Transverse colon (tissue), 4 donors: Measurements from ENCODE around the gene FADS6. TPM values are rescaled to one million over a fixed set of nuclear protein-coding genes. Genes with fewer than 3 reads are reported as not detected.

Experiments used
- DNase-seq: peaks from one replicate; pipeline ENCODE4 v3.0.0-alpha.2; 2019
- H3K27ac ChIP-seq, 4 donors: fragments of 200-600 bp; sonication (generic); 2 replicates each; pipeline ENCODE4 v1.5.1; 2016 to 2018; ENCODE audit warnings: inconsistent platforms in 4 of 4
- H3K27me3 ChIP-seq: fragments of 200-600 bp; sonication (generic); 2 replicates; pipeline ENCODE4 v1.5.1; 2017; ENCODE audit warnings: inconsistent platforms
- H3K36me3 ChIP-seq, 4 donors: fragments of 200-600 bp; sonication (generic); 2 replicates each; pipeline ENCODE4 v1.5.1; 2017 to 2019; ENCODE audit warnings: inconsistent platforms in 4 of 4
- H3K4me1 ChIP-seq, 4 donors: fragments of 200-600 bp; sonication (generic); 2 replicates each; pipeline ENCODE4 v1.5.1; 2017 to 2020; ENCODE audit warnings: inconsistent platforms in 4 of 4
- H3K4me3 ChIP-seq, 4 donors: fragments of 200-600 bp; sonication (generic); 1 replicate in 1 of 4; 2 replicates in 3 of 4; pipeline versions ENCODE4 v1.5.1 to v1.6.1; 2017 to 2019; ENCODE audit warnings: inconsistent platforms in 4 of 4
- H3K9me3 ChIP-seq, 2 donors: fragments of 200-600 bp; sonication (generic); 2 replicates each; pipeline ENCODE4 v1.5.1; 2017 to 2019; ENCODE audit warnings: inconsistent platforms in 2 of 2
- EP300 ChIP-seq: sonication (generic); formaldehyde crosslinking; IDR thresholded peaks from one replicate; pipeline ENCODE4 v1.6.1; 2017; ENCODE audit warnings: antibody characterized with exemption, low read depth
- POLR2A ChIP-seq: fragments of 450-650 bp; IDR thresholded peaks from one replicate; pipeline ENCODE4 v1.6.1; 2016; ENCODE audit warnings: antibody characterized with exemption, mild to moderate bottlenecking, moderate library complexity
- POLR2AphosphoS5 ChIP-seq, 3 donors: sonication (generic); formaldehyde crosslinking; IDR thresholded peaks; one replicate each; pipeline ENCODE4 v1.6.1; 2016; ENCODE audit warnings: antibody characterized with exemption in 3 of 3
- WGBS, 2 donors: methylation state at CpG; one replicate each; pipeline ENCODE4 v1.1.5; 2018; ENCODE audit warnings: low coverage in 1 of 2; 5-methylcytosine and 5-hydroxymethylcytosine counted together
- in situ Hi-C, 4 donors: fragments of 200-750 bp; cut with MboI; loops; one replicate each; pipeline versions ENCODE4 v1.15.0 to v1.15.1; 2017; ENCODE audit warnings: low sequenced_read_pairs in 3 of 4, low pct_ligation_motif_present in 1 of 4, low pct_unique_long_range_greater_than_20kb in 1 of 4
- intact Hi-C: fragments of 100-400 bp; cut with DNase I; formaldehyde crosslinking; loops from one replicate; pipeline ENCODE4 v1.15.1; 2023; ENCODE audit warnings: low total_unique reads
- total RNA-seq, 4 donors: library from RNA; depleted of rRNA; stranded (reverse); fragments of >200 nt; gene quantifications; one replicate each; pipeline ENCODE4 v1.1.0, GENCODE V29; 2016
- TF ChIP-seq, protein P1 (sequence below), 5 experiments: fragments of 200-600 bp in 3 of 5; fragments of 450-650 bp in 2 of 5; sonication (generic) in 3 of 5; IDR thresholded peaks; 1 replicate in 2 of 5; 2 replicates in 3 of 5; pipeline ENCODE4 v1.5.1; 2016 to 2017; ENCODE audit warnings: antibody characterized with exemption in 5 of 5, inconsistent platforms in 3 of 5, mild to moderate bottlenecking in 2 of 5, moderate library complexity in 1 of 5

The FADS6 gene
- total RNA-seq, 4 donors from 2014 or later, result 0.64 to 25.8 (median 3.7) TPM; not detected in 1

DNA sequence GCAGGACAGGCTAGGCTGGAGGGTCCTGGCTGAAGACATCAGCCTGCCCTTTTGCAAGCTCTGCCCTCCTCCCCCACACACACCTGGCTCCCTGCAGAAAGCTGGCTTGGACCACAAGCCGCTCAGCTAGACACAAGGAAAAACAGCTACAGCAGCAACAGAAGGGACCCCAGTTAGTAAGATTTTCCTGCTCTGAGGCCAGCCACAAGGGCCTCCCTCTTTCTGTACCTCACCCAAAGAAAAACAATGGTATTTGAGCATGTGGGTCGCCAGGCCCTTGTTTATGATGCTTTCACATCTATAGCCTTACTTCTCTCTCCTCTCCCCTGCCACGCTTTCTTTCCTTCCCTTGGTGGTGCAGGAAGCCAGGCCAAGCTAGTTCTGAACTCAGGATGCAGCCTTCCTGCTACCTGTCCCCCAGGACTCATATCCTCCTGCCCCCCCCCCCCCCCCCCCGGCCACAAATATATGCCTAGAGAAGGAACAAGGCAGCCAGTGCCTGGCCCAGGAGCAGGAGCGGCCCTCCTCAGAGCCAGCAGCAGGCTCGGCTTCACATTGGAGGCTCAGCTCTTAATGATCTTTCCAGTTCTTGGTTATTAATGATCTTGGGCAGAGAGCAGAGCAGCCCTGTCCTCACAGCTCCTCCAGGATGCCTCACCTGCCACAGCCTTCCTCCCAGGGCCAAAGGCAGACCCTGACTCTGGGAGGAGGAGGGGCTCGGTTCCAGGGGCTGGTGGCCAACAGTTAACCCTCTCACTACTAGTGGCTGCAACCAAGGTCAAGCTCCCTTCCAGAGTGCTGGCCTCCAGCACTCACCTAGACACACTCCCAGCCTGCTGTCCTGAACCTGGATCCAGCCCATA lies 53.2 kb downstream of the FADS6 start:
- Histone ChIP-seq H3K4me1 (peaks cover 10 to 19% (median 16%) of the 10 kb centered on the region in 4 donors), H3K9me3 (no peaks in the 10 kb centered on the region), H3K27ac (peak overlapping the region in 1 of 4 donors; percentile 46), H3K36me3 (no peaks in the 10 kb centered on the region), H3K4me3 (no peak overlapping the region), H3K27me3 (peaks cover 12% of the 10 kb centered on the region)
- in situ Hi-C loops, result no loop called here
- TF ChIP-seq, protein P1, sequence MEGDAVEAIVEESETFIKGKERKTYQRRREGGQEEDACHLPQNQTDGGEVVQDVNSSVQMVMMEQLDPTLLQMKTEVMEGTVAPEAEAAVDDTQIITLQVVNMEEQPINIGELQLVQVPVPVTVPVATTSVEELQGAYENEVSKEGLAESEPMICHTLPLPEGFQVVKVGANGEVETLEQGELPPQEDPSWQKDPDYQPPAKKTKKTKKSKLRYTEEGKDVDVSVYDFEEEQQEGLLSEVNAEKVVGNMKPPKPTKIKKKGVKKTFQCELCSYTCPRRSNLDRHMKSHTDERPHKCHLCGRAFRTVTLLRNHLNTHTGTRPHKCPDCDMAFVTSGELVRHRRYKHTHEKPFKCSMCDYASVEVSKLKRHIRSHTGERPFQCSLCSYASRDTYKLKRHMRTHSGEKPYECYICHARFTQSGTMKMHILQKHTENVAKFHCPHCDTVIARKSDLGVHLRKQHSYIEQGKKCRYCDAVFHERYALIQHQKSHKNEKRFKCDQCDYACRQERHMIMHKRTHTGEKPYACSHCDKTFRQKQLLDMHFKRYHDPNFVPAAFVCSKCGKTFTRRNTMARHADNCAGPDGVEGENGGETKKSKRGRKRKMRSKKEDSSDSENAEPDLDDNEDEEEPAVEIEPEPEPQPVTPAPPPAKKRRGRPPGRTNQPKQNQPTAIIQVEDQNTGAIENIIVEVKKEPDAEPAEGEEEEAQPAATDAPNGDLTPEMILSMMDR (IDR thresholded peaks at IDR 0.05), result no peak
- no peak for TF ChIP-seq POLR2AphosphoS5 (IDR thresholded peaks at IDR 0.05)
- TF ChIP-seq POLR2A, result no peak
- TF ChIP-seq EP300, result no peak
- intact Hi-C loops, result no loop called here
- no peak for DNase-seq
- 65% methylated on average over 6 of the region's 7 CpGs; no CpG with 5 or more reads in 1 of the 2 donors for WGBS, 2 donors

DNA sequence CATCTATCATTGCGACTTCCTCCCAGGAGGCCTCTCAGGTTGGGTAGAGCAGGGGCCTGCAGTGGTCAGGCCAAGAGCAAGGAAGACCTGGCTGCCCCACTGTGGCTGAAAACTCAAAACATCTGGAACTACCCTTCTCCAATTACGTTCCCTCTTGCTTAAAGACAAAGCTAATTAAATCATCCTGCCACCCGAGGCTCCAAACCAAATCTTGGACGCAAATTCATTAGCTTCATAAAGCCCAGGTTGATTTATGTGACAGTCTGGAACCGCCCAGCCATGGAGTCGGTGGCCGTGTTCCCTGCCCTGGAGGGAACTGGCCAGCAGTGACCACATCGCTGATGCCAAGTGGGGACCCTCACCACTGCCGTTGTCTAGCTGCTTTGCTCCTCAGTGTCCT lies 55.2 kb downstream of the FADS6 start:
- H3K4me1 ChIP-seq, result peaks cover 10 to 19% (median 16%) of the 10 kb centered on the region in 4 donors
- intact Hi-C loops, result no loop called here
- H3K27ac ChIP-seq, result no peak overlapping the region
- no peak overlapping the region for H3K4me3 ChIP-seq
- peaks cover 8% of the 10 kb centered on the region for H3K27me3 ChIP-seq
- TF ChIP-seq POLR2AphosphoS5 (IDR thresholded peaks at IDR 0.05) (no peak), POLR2A (no peak), EP300 (no peak)
- TF ChIP-seq, protein P1 (IDR thresholded peaks at IDR 0.05), result no peak
- DNase-seq, result no peak
- H3K9me3 ChIP-seq, result no peaks in the 10 kb centered on the region
- 85% methylated on average over 9 of the region's 9 CpGs; no CpG with 5 or more reads in 1 of the 2 donors for WGBS, 2 donors
- H3K36me3 ChIP-seq, result no peaks in the 10 kb centered on the region
- in situ Hi-C loops, result no loop called here

DNA sequence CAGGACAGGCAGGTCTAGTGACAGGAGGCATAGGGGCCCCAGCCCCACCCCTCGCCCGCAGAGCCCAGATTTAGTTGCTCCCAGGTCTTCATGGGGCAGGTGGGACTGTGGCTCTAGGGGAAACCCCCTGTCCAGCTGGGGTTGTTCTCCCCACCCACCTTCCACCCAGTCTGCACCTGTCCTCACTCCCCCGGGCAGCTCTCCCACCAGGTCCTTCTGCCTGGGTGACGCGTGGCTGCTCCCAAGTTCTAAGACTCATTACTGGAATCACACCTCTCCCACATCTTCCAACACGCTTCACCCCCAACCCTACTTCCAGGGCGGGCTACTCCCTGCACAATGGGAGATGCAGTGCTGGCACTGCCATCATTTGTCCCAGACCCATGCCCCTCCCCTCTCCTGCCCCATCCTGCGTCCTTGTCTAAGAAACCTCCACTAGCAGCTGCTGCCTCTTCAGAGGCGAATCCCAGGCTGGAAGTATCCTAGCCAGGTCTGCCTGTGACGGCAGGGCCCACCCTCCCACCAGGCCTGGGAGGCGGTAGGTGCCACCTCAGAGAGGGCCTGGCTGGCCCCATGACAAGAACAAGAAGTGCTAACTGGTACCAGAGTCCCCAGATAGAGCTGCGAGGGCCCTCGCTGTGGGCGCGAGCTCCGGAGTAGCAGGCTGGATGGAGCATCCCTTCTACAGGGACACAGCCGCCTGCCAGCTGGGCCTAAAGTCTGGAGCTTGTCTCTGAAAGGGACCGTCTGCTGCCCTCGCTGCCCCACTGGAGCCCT lies 56.6 kb downstream of the FADS6 start:
- no peak overlapping the region for H3K4me3 ChIP-seq
- WGBS, 2 donors, result 94% methylated on average over 18 of the region's 19 CpGs; no CpG with 5 or more reads in 1 of the 2 donors
- no peaks in the 10 kb centered on the region for H3K27me3 ChIP-seq
- no peaks in the 10 kb centered on the region for H3K9me3 ChIP-seq
- intact Hi-C loops, result no loop called here
- no peak for TF ChIP-seq POLR2AphosphoS5 (IDR thresholded peaks at IDR 0.05)
- peaks cover 5 to 12% (median 11%) of the 10 kb centered on the region in 4 donors for H3K4me1 ChIP-seq
- no peak overlapping the region for H3K27ac ChIP-seq
- DNase-seq, result no peak
- no peaks in the 10 kb centered on the region for H3K36me3 ChIP-seq
- in situ Hi-C loops, result no loop called here

DNA sequence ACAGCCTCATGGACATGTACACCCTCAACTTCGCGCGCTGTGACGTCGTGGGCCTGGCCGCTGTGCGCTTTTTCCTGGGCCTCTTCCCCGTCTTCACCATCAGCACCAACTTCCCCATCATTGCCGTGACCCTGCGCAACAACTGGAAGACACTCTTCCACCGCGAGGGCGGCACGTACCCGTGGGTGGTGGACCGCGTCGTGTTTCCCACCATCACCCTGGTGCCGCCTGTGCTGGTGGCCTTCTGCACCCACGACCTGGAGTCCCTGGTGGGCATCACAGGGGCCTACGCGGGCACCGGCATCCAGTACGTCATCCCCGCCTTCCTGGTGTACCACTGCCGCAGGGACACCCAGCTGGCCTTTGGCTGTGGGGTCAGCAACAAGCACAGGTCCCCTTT lies 57.2 kb downstream of the FADS6 start:
- Histone ChIP-seq H3K36me3 (no peaks in the 10 kb centered on the region), H3K27ac (no peak overlapping the region), H3K4me3 (no peak overlapping the region), H3K27me3 (no peaks in the 10 kb centered on the region), H3K9me3 (no peaks in the 10 kb centered on the region), H3K4me1 (peaks cover 5 to 9% (median 8%) of the 10 kb centered on the region in 4 donors)
- 93 to 97% methylated on average over 10 to 26 of the region's 26 CpGs for WGBS, 2 donors
- no peak for DNase-seq
- in situ Hi-C loops, result no loop called here
- intact Hi-C loops, result no loop called here
- no peak for TF ChIP-seq POLR2A
